Astrocyte of the spinal cord (primary cell): Measurements from ENCODE around the gene VDAC2.
"Not testable (repeated sequence)": the region's sequence is repeated elsewhere in the genome, so short reads cannot be mapped to it uniquely, and the experiment has no call there.

ENCODE experiments used
- DNase-seq: peaks from one replicate; pipeline ENCODE4 v3.0.0; 2011; ENCODE audit warnings: low read depth, low spot score
- H3K4me3 ChIP-seq: 2 replicates; pipeline ENCODE4 v1.5.1; 2011; ENCODE audit warnings: low read depth, mild to moderate bottlenecking, low read length, moderate library complexity
- CTCF ChIP-seq: IDR thresholded peaks from 2 replicates; pipeline ENCODE4 v1.5.1; 2012; ENCODE audit warnings: low read depth, mild to moderate bottlenecking, low read length, inconsistent platforms
- in situ Hi-C: cut with HindIII; loops from 2 replicates; pipeline ENCODE4 v1.10.0; 2017; ENCODE audit warnings: low sequenced_read_pairs

The VDAC2 gene

DNA sequence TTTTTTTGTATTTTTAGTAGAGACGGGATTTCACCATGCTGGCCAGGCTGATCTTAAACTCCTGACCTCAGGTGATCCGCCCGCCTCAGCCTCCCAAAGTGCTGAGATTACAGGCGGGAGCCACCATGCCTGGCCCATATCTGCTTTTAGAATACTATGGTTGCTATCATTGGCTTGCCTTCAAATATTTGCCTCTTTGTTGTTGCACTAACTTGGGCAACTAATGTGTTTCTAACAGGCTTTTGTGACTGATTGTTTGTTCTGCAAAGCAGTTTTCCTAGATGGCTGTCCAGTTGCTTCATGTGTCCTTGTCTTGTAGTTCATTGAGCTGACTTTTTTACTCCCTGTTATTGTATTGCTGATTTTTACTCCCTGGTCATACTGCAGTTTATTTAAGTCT is 9.7 kb downstream of the VDAC2 start:
- in situ Hi-C loops, result no loop called here
- DNase-seq, result no peak
- no peak for TF ChIP-seq CTCF

GRCh38 chr10:75221492-75221891 is 10.9 kb downstream of the VDAC2 start:
- H3K4me3 ChIP-seq, DNase-seq, in situ Hi-C loops: not testable (repeated sequence)

More for the DNA sequence above, 9.7 kb downstream of the VDAC2 start:
- H3K4me3 ChIP-seq, result no peak overlapping the region

DNA sequence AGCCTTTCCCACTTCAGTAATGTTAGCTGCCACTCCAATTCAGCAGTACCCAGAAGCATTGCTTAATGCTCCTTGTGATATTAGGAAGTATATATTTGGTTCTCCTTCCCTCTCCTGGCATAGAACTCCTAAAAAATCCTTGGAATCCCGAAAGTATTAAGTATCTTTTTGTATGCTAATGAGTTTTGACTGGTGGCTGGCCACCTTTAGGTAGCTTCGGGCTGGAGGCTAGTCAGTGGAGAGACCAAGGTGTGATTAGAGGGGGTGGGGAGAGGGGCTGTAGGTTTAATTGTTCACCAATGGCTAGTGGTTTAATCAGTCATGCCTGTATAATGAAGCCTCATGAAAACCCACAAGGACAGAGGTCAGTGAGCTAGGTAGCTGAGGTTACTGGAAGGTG is 12.9 kb downstream of the VDAC2 start:
- TF ChIP-seq CTCF, result no peak
- DNase-seq, result no peak
- H3K4me3 ChIP-seq, result no peak overlapping the region
- in situ Hi-C loops, result no loop called here

DNA sequence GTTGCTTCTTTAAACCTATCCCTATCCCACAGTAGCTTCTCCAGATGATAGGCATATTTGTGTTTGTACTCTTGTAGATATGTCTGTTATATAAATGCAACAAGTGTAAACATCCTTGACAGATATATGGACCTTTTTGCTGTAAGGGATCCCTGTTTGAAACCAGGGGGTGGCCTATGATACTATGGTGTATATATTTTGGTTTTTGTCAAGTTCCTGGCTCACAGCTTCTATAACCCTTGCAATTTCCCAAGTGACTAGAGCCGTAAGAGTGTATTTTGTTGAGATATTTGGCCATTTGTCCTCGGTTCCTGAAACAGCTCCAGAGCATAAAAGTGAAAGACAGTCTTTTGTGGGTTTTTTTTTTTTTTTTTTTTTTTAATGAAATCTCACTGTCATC is 15.5 kb downstream of the VDAC2 start:
- no peak for DNase-seq
- H3K4me3 ChIP-seq, result no peak overlapping the region
- TF ChIP-seq CTCF, result no peak
- in situ Hi-C loops, result no loop called here

DNA sequence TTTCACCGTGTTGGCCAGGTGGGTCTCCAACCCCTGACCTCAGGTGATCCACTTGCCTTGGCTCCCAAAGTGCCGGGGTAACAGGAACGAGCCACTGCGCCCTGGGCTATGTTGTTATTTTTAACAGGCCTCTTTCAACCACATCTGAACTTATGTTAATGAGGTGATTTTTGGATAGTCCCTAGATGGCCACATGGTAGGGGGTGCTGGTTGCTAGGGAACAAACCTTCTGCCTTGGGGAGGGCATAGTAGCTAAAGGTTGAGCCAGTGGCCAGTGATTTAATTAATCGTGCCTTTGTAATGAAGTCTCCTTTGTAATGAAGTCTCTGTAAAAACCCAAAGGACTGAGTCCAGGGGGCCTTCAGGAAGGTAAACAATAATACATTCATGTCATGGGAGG is 16.1 kb downstream of the VDAC2 start:
- in situ Hi-C loops, result no loop called here

DNA sequence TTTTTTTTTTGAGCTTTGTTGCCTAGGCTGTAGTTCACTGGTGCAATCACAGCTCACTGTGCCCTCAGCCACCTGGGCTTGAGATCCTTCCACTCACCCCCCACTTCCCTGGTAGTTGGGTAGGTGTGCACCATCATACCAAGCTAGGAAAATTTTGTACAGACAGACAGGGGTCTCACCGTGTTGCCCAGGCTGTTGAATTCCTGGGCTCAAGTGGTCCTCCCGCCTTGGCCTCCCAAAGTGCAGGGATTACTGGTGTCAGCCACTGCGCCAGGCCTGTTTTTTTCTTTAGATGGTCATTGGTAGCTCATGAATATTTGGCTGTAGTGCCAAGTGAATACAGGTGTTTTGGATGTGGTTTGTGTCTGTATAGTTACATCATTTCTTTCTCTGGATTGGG is 17.7 kb downstream of the VDAC2 start:
- H3K4me3 ChIP-seq, result no peak overlapping the region
- in situ Hi-C loops, result no loop called here
- no peak for DNase-seq
- no peak for TF ChIP-seq CTCF

More for the DNA sequence above, 16.1 kb downstream of the VDAC2 start:
- no peak overlapping the region for H3K4me3 ChIP-seq
- DNase-seq, result no peak
- TF ChIP-seq CTCF, result no peak

DNA sequence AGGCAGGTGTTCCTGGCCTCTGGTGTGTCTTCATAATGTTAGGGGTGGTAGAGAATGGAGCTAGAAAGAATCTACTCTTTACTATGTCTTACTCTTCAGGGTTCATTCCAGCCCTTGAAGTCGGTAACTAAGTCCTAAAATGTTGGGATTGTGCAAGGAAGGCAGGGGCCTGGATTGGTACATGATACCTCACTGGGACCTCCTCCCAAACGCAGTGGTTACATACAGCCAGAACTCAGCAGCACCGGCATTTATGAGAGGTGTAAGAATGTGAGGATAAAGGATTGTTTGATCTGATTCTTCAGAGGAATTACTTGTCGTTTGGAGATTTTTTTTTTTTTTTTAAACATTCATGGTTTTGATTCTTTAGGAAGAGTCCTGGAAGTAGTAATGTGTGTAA is 18.2 kb downstream of the VDAC2 start:
- DNase-seq, result no peak
- TF ChIP-seq CTCF, result no peak
- H3K4me3 ChIP-seq, result no peak overlapping the region
- in situ Hi-C loops, result no loop called here
